Spleen (tissue), 11 donors: Measurements from ENCODE around the gene CAMK1D. TPM values are rescaled to one million over a fixed set of nuclear protein-coding genes. Genes with fewer than 3 reads are reported as not detected.

ENCODE experiments used
- DNase-seq: peaks from one replicate; pipeline ENCODE4 v3.0.0-alpha.2; 2020
- H3K27ac ChIP-seq, 8 donors: fragments of 200-600 bp; sonication (generic) in 7 of 8; 1 replicate in 4 of 8; 2 replicates in 4 of 8; pipeline versions ENCODE4 v1.5.0 to v1.8.0; 2016 to 2021; ENCODE audit warnings: inconsistent platforms in 4 of 8, mild to moderate bottlenecking in 4 of 8, moderate library complexity in 1 of 8
- H3K27me3 ChIP-seq, 7 donors: fragments of 200-600 bp; sonication (generic) in 6 of 7; replicated peaks in 1 of 7; 1 replicate in 4 of 7; 2 replicates in 3 of 7; pipeline versions ENCODE4 v1.5.0 to v1.8.0; 2016 to 2021; ENCODE audit warnings: inconsistent platforms in 3 of 7, mild to moderate bottlenecking in 1 of 7
- H3K36me3 ChIP-seq, 6 donors: fragments of 200-600 bp; sonication (generic) in 5 of 6; 1 replicate in 4 of 6; 2 replicates in 2 of 6; pipeline versions ENCODE4 v1.5.0 to v1.8.0; 2016 to 2021; ENCODE audit warnings: inconsistent platforms in 2 of 6
- H3K4me1 ChIP-seq, 6 donors: fragments of 200-600 bp; sonication (generic) in 5 of 6; 1 replicate in 3 of 6; 2 replicates in 3 of 6; pipeline versions ENCODE4 v1.5.0 to v1.8.0; 2016 to 2021; ENCODE audit warnings: inconsistent platforms in 3 of 6
- H3K4me3 ChIP-seq, 8 donors: fragments of 200-600 bp; sonication (generic) in 7 of 8; 1 replicate in 4 of 8; 2 replicates in 4 of 8; pipeline versions ENCODE4 v1.5.0 to v1.8.0; 2016 to 2021; ENCODE audit warnings: inconsistent platforms in 4 of 8, mild to moderate bottlenecking in 4 of 8, moderate library complexity in 2 of 8
- H3K9me3 ChIP-seq, 8 donors: fragments of 200-600 bp; sonication (generic) in 7 of 8; 1 replicate in 4 of 8; 2 replicates in 4 of 8; pipeline versions ENCODE4 v1.5.0 to v1.8.0; 2016 to 2021; ENCODE audit warnings: inconsistent platforms in 4 of 8
- CTCF ChIP-seq, 11 experiments: fragments of 200-600 bp in 7 of 11; fragments of 450-650 bp in 4 of 11; sonication (generic) in 4 of 11; IDR thresholded peaks in 8 of 11; conservative IDR thresholded peaks in 3 of 11; 1 replicate in 7 of 11; 2 replicates in 4 of 11; pipeline versions ENCODE4 v1.4.0 to v1.8.0; 2016 to 2021; ENCODE audit warnings: antibody characterized with exemption in 11 of 11, inconsistent platforms in 4 of 11, mild to moderate bottlenecking in 1 of 11
- POLR2A ChIP-seq, 3 donors: fragments of 450-650 bp; IDR thresholded peaks; one replicate each; pipeline ENCODE4 v1.5.1; 2017; ENCODE audit warnings: antibody characterized with exemption in 3 of 3, mild to moderate bottlenecking in 1 of 3
- POLR2AphosphoS5 ChIP-seq, 3 donors: sonication (generic); formaldehyde crosslinking; IDR thresholded peaks; one replicate each; pipeline ENCODE4 v1.5.1; 2017; ENCODE audit warnings: antibody characterized with exemption in 3 of 3
- WGBS, 5 donors: extraction: QIAGEN DNeasy Blood & Tissue Kit in 3 of 5; methylation state at CpG; one replicate each; pipeline versions ENCODE4 v1.1.5 to v1.1.7; 2013 to 2018; 5-methylcytosine and 5-hydroxymethylcytosine counted together
- intact Hi-C: fragments of 100-400 bp; cut with DNase I; formaldehyde crosslinking; loops from one replicate; pipeline ENCODE4 v1.15.0; 2023; ENCODE audit warnings: low total_unique reads
- polyA plus RNA-seq, 3 donors: library from polyadenylated mRNA; stranded (reverse); fragments of 200-250 nt; gene quantifications; one replicate each; pipeline ENCODE4 v1.2.1, GENCODE V29; 2013
- total RNA-seq, 7 donors: library from RNA; depleted of rRNA in 3 of 7; stranded (reverse); fragments of >200 nt in 3 of 7; fragmentation: NEBNext Ultra II Directional in 4 of 7; extraction: Animal tissue kit (Norgen Biotek cat#: 25700) in 4 of 7; gene quantifications; one replicate each; pipeline versions ENCODE4 v1.1.0 to v1.2.1, GENCODE V29; 2016 to 2021
- donor health status: healthy with polysubstance abuse.
- donor health status: DM: no; HTN: no; CAD: no; lungs with moderate emphysema.
- donor health status: DM: no; HTN: no; CAD: no.
- donor health status: Bipolar disorder and iron deficiency.
- donor health status: healthy.
- donor health status: DM: no; HTN: no; CAD: no.
- donor health status: DM: yes; HTN: yes; CAD: no.

CAMK1D gene
- total and polyA plus RNA-seq, 10 donors: 6.8 to 34.5 (median 20.0) TPM

GRCh38 chr10:12602521-12602920 is 253.2 kb downstream of the CAMK1D start:
- no peaks in the 10 kb centered on the region for H3K27me3 ChIP-seq
- H3K27ac ChIP-seq: peak overlapping the region in 3 of 8 donors; percentile 11 to 19 (median 15)
- H3K4me3 ChIP-seq: no peak overlapping the region
- no peaks in the 10 kb centered on the region for H3K9me3 ChIP-seq
- H3K4me1 ChIP-seq: peaks cover 11 to 30% (median 22%) of the 10 kb centered on the region in 6 donors
- DNase-seq: no peak
- intact Hi-C loops: no loop called here
- 75 to 86% (median 82%) methylated on average over 7 of the region's 7 CpGs for WGBS, 5 donors
- H3K36me3 ChIP-seq: peaks cover 0 to 5% (median 0%) of the 10 kb centered on the region in 6 donors
- TF ChIP-seq POLR2AphosphoS5 (IDR thresholded peaks at IDR 0.05) (no peak), CTCF (IDR thresholded peaks at IDR 0.05 in 8 of 11, conservative IDR thresholded peaks at IDR 0.05 in 3 of 11) (no peak), POLR2A (IDR thresholded peaks at IDR 0.05) (no peak)

GRCh38 chr10:12603766-12604470 is 254.6 kb downstream of the CAMK1D start:
- intact Hi-C loops: no loop called here
- H3K27ac ChIP-seq: peak overlapping the region in 4 of 8 donors; percentile 15 to 42 (median 30)
- WGBS, 5 donors: 91 to 94% (median 93%) methylated on average over 11 of the region's 11 CpGs
- no peak for TF ChIP-seq POLR2AphosphoS5 (IDR thresholded peaks at IDR 0.05)
- TF ChIP-seq CTCF (IDR thresholded peaks at IDR 0.05 in 8 of 11, conservative IDR thresholded peaks at IDR 0.05 in 3 of 11): no peak
- no peak for TF ChIP-seq POLR2A (IDR thresholded peaks at IDR 0.05)
- H3K4me1 ChIP-seq: peaks cover 11 to 30% (median 22%) of the 10 kb centered on the region in 6 donors
- H3K36me3 ChIP-seq: peaks cover 0 to 5% (median 0%) of the 10 kb centered on the region in 6 donors
- no peak for DNase-seq
- H3K4me3 ChIP-seq: no peak overlapping the region
- H3K9me3 ChIP-seq: no peaks in the 10 kb centered on the region
- H3K27me3 ChIP-seq: no peaks in the 10 kb centered on the region

GRCh38 chr10:12605580-12606405 is 256.4 kb downstream of the CAMK1D start:
- peak overlapping the region; percentile 67 to 88 (median 80) for H3K27ac ChIP-seq
- intact Hi-C loops: no loop called here
- WGBS, 5 donors: 10 to 20% (median 15%) methylated on average over 27 of the region's 27 CpGs
- no peaks in the 10 kb centered on the region for H3K36me3 ChIP-seq
- TF ChIP-seq CTCF (IDR thresholded peaks at IDR 0.05 in 8 of 11, conservative IDR thresholded peaks at IDR 0.05 in 3 of 11) (no peak), POLR2AphosphoS5 (IDR thresholded peaks at IDR 0.05) (peak; percentile 68 to 71 (median 68))
- H3K27me3 ChIP-seq: no peaks in the 10 kb centered on the region
- H3K9me3 ChIP-seq: no peaks in the 10 kb centered on the region
- peak overlapping the region in 7 of 8 donors; percentile 14 to 65 (median 23) for H3K4me3 ChIP-seq
- H3K4me1 ChIP-seq: peaks cover 11 to 32% (median 22%) of the 10 kb centered on the region in 6 donors
- DNase-seq: peak; percentile 85

- H3K27ac ChIP-seq: peak overlapping the region; percentile 67 to 88 (median 80)
- peaks cover 11 to 32% (median 22%) of the 10 kb centered on the region in 6 donors for H3K4me1 ChIP-seq
Observed at GRCh38 chr10:12606461-12606860, 257.1 kb downstream of the CAMK1D start.

More at GRCh38 chr10:12606461-12606860, 257.1 kb downstream of the CAMK1D start:
- intact Hi-C loops: no loop called here
- 59 to 68% (median 60%) methylated on average over 12 of the region's 12 CpGs for WGBS, 5 donors
- Histone ChIP-seq H3K9me3 (no peaks in the 10 kb centered on the region), H3K27me3 (no peaks in the 10 kb centered on the region), H3K36me3 (no peaks in the 10 kb centered on the region), H3K4me3 (peak overlapping the region in 3 of 8 donors; percentile 18 to 65 (median 37))
- DNase-seq: no peak
- TF ChIP-seq POLR2AphosphoS5 (IDR thresholded peaks at IDR 0.05) (no peak), CTCF (IDR thresholded peaks at IDR 0.05 in 8 of 11, conservative IDR thresholded peaks at IDR 0.05 in 3 of 11) (no peak), POLR2A (IDR thresholded peaks at IDR 0.05) (no peak)
